ENCODE measurements around the gene MAP3K19. TPM values are rescaled to one million over a fixed set of nuclear protein-coding genes. Genes with fewer than 3 reads are reported as not detected.

The MAP3K19 gene
- total RNA-seq, 1 experiment from 2014 or later = not detected

- DNase-seq (no peak), ATAC-seq (no peak)
- ChIA-PET CTCF (no interaction called here), POLR2A (ENCODE audit: unreplicated experiment) (no interaction called here)
- no TSS peak for BruUV-seq (replicated peaks)
- Histone ChIP-seq H3K79me2 (ENCODE audit: low read length) (peaks cover 100% of the 10 kb centered on the region), H2AFZ (ENCODE audit: low read length) (no peak overlapping the region), H3K36me3 (ENCODE audit: low read depth, low read length) (peaks cover 18% of the 10 kb centered on the region), H3K9me3 (ENCODE audit: low read length) (no peaks in the 10 kb centered on the region), H3K4me2 (ENCODE audit: low read length) (no peak overlapping the region), H3K27ac (ENCODE audit: low read length) (no peak overlapping the region), H3K27me3 (ENCODE audit: low read length) (no peaks in the 10 kb centered on the region), H3K4me1 (ENCODE audit: insufficient read depth, low read length) (peaks cover 28% of the 10 kb centered on the region; the same call in 1 of the 2 replicates), H3K4me3 (ENCODE audit: low read length) (no peak overlapping the region), H4K20me1 (ENCODE audit: low read length) (peaks cover 75% of the 10 kb centered on the region), H3F3A (ENCODE audit: low read length, unreplicated experiment) (no peaks in the 10 kb centered on the region), H3K9ac (ENCODE audit: low read length) (no peak overlapping the region), H3K9me2 (replicated peaks; ENCODE audit: low read length) (no peaks in the 10 kb centered on the region)
- intact Hi-C loops (cut with micrococcal nuclease) = no loop called here
- TF ChIP-seq, protein P1, sequence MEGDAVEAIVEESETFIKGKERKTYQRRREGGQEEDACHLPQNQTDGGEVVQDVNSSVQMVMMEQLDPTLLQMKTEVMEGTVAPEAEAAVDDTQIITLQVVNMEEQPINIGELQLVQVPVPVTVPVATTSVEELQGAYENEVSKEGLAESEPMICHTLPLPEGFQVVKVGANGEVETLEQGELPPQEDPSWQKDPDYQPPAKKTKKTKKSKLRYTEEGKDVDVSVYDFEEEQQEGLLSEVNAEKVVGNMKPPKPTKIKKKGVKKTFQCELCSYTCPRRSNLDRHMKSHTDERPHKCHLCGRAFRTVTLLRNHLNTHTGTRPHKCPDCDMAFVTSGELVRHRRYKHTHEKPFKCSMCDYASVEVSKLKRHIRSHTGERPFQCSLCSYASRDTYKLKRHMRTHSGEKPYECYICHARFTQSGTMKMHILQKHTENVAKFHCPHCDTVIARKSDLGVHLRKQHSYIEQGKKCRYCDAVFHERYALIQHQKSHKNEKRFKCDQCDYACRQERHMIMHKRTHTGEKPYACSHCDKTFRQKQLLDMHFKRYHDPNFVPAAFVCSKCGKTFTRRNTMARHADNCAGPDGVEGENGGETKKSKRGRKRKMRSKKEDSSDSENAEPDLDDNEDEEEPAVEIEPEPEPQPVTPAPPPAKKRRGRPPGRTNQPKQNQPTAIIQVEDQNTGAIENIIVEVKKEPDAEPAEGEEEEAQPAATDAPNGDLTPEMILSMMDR (conservative IDR thresholded peaks at IDR 0.05; ENCODE audit: low read depth, low read length) = no peak
- no peak for TF ChIP-seq EZH2phosphoT487 (IDR thresholded peaks at IDR 0.05; ENCODE audit: borderline replicate concordance, low read length)
- no peak for TF ChIP-seq EZH2 (IDR thresholded peaks at IDR 0.05; ENCODE audit: low read length, unreplicated experiment)
These were observed 122.3 kb downstream of the MAP3K19 start for GRCh38 chr2:134924912-134925311.

DNA sequence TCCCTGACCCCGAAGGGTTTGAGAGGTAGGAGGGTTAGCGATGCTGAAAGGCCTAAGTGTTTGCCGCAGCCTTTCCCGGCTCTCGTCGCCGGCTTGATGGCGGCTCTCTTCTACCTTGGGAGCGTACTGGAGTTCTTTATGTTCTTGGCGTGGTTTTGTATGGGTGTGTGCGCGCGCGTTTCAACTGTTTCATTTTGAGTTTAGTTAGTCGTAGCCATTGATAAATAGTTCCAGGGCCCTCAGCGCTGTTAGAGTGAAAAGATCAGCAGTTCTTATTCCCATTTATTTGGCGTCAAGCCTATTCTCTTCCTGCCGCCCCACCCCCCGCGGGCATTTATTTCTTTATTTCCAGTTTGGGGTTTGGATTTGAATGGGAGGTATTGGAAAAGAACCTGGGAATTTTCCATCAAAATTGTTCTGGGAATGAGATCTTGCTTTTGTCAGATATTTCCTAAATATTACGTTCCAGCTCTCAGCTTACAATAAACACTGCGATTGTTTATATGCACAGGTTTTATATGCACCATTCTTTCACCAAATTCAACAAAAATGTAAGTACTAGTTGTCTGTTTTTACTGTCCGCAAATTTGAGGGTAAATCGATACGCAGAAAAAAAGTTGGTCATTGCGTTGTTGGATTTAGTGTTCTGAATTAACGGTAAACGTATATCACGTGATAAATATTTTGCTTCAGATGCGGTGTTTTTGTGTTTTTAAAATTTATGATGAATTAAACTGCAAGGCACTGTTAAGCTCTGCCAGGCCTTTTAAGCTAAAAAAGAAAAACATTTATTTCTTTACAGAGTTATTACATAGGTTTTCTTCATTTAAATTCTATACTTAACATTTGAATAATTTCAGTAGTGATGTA lies 127.7 kb downstream of the MAP3K19 start:
- no peaks in the 10 kb centered on the region for H3F3A ChIP-seq (ENCODE audit: low read length, unreplicated experiment)
- peaks cover 10% of the 10 kb centered on the region; the same call in 1 of the 2 replicates for H3K36me3 ChIP-seq (ENCODE audit: low read depth, low read length)
- POLR2A ChIA-PET (ENCODE audit: unreplicated experiment) = no interaction called here
- peak overlapping the region; percentile 85 for H3K4me2 ChIP-seq (ENCODE audit: low read length)
- H3K4me3 ChIP-seq (ENCODE audit: low read length) = peak overlapping the region; percentile 96
- no peak; the same call in 1 of the 2 replicates for ATAC-seq
- peak overlapping the region; percentile 100 for H3K9ac ChIP-seq (ENCODE audit: low read length)
- H3K9me3 ChIP-seq (ENCODE audit: low read length) = no peaks in the 10 kb centered on the region
- peaks cover 64% of the 10 kb centered on the region for H3K79me2 ChIP-seq (ENCODE audit: low read length)
- H2AFZ ChIP-seq (ENCODE audit: low read length) = peak overlapping the region; percentile 79
- TF ChIP-seq EZH2 (IDR thresholded peaks at IDR 0.05; ENCODE audit: low read length, unreplicated experiment) (no peak), EZH2phosphoT487 (IDR thresholded peaks at IDR 0.05; ENCODE audit: borderline replicate concordance, low read length) (no peak)
- TF ChIP-seq, protein P1 (conservative IDR thresholded peaks at IDR 0.05; ENCODE audit: low read depth, low read length) = no peak
- CTCF ChIA-PET = interaction anchor here (1.6 kb wide), 1 partner anchor 459 kb away, joined by 4 read pairs; no protein-coding TSS in a partner anchor
- peaks cover 19% of the 10 kb centered on the region; the same call in 1 of the 2 replicates for H3K4me1 ChIP-seq (ENCODE audit: insufficient read depth, low read length)
- H4K20me1 ChIP-seq (ENCODE audit: low read length) = peaks cover 41% of the 10 kb centered on the region
- no peaks in the 10 kb centered on the region for H3K27me3 ChIP-seq (ENCODE audit: low read length)
- H3K27ac ChIP-seq (ENCODE audit: low read length) = peak overlapping the region; percentile 93
- H3K9me2 ChIP-seq (replicated peaks; ENCODE audit: low read length) = no peaks in the 10 kb centered on the region
- intact Hi-C loops (cut with micrococcal nuclease) = no loop called here
- BruUV-seq (replicated peaks) = no TSS peak
- peak; percentile 25 for DNase-seq
